GM19452 (cell line): Measurements from ENCODE around the gene PGAM2.
"Not testable (repeated sequence)": the region's sequence is repeated elsewhere in the genome, so short reads cannot be mapped to it uniquely, and the experiment has no call there.

ENCODE experiments used
- ATAC-seq: cut with Tn5 transposase; IDR thresholded peaks from one replicate; pipeline ENCODE4 v1.9.1; 2021; ENCODE audit not compliant: unreplicated experiment

PGAM2 gene

GRCh38 chr7:44052771-44053365, 12.5 kb downstream of the PGAM2 start:
- no peak for ATAC-seq

GRCh38 chr7:44051611-44052220, 13.7 kb downstream of the PGAM2 start:
- ATAC-seq = no peak

GRCh38 chr7:44050915-44051560, 14.3 kb downstream of the PGAM2 start:
- no peak for ATAC-seq

DNA sequence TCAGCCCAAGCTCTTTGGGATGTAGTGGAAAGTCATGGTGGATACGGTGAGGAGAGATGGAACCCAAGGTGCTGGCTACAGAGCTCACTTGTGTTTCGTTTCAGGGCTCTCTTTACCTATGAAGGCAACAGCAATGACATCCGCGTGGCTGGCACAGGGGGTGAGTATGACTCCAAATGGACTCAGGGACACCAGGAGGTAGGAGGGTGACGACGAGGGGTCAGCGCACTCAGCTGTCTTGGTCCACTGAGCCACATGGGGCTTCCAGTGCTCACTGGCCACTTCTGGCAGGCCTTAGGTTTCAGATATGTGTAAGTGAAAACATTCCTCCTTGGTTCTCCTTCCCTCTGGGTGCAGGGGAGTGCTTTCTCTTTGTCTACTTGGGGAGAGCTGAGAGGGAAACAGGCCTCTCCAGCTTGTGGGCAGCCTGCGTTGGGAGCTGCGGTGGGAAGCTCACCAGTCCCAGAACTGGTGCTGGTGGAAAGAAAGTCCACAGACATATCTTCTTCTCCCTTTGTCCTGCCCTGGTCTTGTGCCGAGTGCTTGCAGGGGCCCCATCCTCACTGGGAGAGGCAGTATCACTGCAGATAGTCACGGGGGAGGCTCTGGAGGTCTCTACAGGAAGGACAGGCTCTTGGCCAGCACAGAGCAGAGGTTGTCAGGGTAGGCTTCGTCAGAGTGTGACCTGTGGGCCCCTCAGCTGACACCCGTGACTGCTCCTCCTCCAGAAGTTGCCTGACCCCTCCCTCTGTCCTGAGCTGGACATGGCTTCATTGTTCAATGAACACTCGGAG, 15.0 kb downstream of the PGAM2 start:
- no peak for ATAC-seq

DNA sequence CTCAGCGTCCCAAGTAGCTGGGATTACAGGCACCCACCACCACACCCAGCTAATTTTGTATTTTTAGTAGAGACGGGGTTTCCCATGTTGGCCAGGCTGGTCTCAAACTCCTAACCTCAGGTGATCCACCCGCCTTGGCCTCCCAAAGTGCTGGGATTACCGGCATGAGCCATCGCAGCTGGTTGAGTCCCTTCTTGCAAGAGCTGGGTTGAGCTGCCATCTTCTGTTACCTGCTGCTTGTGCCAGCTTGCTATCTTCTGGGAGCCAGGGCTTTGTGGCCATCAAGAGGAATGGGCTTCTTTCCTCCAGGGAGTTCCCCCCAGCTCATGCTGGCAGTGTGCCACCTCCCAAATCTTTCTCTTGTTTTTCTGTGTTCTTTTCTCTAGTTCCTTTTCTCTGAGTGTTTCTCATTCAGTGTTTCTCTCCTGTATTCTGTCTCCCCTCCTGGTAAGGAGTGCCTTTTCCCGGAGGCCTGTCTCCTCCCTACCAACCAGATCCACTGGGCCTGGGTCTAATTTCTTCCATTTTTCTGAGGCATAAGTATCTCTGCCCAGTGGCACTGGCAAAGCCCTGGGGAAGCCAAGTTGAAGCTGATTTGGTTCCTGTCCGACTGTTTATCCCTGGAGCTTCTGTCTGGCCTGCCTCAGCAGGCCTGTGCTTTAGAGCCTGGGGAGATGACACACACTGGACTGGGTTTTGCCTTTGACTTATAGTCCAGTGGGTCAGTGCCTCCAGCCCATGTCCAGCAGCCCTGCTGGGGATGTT, 17.2 kb downstream of the PGAM2 start:
- no peak for ATAC-seq

DNA sequence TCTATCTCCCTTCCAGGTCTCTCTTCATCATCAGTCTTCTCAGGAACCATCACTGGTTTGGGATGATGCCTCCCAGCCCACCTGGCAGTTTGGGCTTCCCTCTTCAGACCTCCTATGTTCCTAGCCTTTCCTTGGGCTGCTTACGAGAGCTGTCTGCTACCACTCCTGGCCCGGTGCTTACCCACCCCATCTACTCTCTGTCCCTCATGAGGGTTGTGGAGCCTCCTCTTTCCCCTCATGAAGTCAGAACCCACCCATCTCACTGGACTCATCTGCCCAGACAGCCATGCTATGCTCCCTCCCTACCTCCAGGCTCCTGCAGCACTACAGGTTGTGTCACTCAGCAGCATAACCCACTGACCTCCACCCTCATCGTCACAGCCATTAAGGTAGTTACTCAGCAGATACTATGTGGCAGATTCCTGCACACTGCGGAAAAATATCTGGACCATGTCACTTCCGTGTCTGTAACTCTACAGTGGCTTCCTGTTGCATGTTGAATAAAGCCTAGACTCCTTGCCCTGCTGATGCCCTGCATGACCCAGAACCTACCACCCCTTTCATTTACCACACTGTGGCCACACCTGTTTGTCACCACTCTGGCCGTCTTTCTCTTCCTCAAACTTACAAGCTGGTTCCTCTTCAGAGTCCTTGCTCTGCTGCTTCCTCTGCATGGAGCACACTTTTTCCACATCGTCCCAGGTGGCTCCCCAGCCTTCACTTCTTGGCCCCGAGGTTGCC, 18.9 kb downstream of the PGAM2 start:
- ATAC-seq = peak; percentile 63

DNA sequence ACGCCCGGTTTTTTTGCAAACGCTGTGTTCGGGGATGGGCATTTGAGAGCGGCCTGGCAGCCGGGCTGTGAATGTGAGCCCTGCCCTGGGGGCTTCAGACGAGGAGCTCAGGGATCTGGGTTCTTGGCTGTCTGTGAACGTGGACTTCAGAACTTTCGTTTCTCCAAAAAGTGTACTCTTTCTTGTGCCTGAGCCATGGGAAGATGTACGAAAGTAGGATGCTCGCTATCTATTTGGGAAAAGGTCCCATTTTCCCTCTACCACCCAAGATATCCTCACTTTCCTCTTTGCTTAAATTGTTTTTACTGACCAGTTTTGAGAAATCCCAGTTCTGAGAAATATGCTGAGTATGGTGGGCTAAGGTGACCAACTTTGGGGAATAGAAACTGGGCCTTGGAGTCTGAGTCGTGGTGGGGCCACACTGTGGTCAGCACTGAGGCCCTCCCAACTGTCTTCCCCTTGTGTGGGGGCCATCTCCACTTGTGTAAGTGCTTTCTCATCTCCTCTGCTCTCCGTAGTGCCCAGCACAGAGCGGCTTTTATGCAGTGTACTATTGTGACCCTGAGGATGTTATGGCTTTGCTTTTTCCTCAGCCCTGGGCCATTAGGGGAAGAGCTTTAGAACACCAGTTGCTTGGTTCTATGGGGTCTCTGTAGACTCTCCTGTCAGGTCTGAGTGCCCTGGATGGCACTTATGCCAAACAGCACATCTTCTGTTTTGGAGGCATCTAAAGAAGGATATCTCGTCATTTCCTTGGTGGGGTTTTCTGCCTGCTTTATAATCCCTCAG, 19.9 kb downstream of the PGAM2 start:
- ATAC-seq = peak; percentile 3

DNA sequence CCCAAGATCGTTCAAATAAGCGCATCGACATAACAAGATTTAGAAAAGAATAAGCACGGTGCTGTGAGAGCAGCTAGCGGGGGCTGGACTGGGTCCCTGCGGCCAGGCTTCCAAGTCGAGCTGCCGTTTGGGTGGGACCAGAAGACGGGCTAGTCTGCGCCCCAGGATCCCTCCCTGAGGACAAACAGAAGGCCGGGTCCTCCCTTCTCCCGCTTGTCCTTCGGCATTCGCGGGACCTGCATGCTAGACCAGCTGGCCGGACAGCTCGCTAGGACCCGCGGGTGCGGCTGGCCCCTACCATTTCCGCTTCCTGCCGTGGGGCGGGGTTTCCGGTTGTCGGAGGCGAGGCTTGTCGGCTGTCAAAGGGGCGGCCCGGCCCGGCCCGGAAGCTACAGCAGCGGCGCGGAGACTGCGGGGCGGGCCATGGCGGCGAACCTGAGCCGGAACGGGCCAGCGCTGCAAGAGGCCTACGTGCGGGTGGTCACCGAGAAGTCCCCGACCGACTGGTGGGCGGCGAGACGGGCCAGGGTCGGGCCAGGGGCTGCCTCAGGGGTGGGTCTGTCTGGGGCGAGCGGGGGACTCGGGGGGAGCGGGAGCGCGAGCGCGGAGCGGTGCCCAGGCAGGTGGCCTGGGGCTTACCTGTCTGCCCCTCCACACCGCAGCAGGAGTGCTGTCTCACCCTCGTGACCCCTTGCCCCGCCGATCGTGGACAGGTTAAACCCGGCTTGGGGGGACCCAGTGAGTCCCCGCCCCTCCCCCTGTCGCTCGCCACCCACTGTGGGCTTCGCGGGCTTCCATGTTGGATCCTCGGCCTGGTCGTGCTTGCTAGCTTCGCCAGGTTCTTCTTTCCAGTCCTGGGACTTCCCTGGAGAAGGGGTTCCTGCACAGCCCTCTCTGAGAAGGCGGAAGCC, 20.8 kb downstream of the PGAM2 start, which contains the start of gene DBNL:
DBNL (plus strand) TSS at position 388 of the 911 bp plus-strand sequence; CDS start at position 424, 36 bp downstream.
- ATAC-seq = peak; percentile 72

DNA sequence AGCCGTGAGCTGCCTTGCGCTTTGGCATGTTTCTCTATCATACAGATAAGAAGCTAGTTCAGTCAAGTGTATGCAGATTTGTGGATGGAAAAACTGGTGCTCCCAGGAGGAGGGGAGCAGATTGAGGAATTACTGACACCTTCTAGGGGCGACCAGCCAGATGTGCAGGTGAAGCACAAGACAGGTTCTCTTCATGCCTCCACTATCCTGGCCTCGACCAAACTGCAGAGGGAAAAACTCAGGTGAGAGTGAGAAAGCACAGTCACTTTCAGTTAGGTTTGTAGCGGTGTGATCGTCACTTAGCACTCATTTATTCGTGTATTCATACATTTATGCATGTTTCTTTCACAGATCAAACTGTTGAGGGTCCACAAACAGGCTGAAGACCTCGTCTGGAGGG, 21.5 kb downstream of the PGAM2 start:
- ATAC-seq = no peak

DNA sequence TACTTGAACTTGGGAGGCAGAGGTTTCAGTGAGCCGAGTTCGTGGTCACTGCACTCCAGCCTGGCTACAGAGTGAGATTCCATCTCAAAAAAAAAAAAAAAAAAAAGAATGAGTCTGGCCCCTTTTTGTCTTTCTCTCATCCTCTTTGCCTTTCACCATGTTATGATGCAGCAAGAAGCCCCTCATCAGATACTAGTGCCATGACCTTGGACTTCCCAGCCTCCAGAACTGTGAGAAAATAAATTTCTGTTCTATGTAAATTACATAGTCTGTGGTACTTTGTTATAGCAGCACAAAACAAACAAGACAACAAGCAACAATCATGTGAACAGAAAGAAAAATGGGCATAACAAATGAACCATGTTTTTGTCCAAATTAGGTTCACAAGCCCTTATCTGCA, 23.1 kb downstream of the PGAM2 start:
- ATAC-seq = no peak

- ATAC-seq = peak; percentile 37
These were observed 24.9 kb downstream of the PGAM2 start for GRCh38 chr7:44040493-44040891.

- peak; percentile 3 for ATAC-seq
These were observed 25.4 kb downstream of the PGAM2 start for GRCh38 chr7:44039800-44040492.

DNA sequence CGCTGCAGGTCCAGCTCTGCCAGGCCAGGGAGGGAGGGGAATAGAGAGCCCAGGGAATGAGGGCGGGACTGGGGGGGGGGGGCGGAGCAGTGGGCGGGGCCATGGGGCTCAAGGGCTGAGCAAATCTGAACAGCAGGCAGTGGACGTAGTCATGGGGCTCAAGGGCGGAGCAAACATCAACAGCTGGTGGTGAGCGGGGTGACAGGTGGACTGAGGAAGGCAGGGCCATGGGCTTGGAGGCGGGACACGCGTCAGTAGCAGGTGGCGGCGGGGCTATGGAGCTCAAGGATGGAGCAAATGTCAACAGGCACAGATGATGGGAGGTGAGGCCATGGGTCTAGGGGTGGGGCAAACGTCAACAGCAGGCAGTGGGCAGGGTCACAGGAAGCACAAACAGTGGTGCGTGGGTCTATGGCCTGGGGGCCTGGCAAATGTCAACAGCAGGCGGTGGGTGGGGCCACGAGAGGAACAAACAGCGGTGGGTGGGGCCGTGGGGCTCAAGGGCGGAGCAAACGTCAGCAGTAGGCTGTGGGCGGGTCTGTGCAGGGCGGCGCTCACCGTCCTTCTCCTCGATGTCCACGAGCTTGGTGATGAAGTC, 26.3 kb downstream of the PGAM2 start:
- ATAC-seq = peak; percentile 62

- not testable (repeated sequence) for ATAC-seq
These were observed 26.8 kb downstream of the PGAM2 start for GRCh38 chr7:44038553-44038952.

DNA sequence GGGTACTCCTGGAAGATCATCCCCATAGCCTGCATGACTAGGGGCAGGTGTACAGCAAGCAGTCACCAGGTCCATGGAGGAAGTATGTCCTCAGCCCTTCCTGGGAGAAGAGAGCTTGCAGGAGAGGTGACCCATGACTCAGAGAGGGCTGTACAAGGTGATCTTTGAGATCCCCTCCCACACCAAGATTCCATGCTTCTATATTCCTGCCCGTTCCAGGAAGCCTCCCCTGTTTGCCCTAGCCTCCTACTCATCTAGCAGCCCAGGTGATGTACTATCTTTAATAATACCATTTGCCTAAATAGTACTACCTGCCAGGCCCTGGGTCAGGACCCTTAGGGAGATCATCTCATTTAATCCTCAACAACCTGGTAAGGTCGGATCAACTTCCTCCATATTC, 27.4 kb downstream of the PGAM2 start:
- ATAC-seq = not testable (repeated sequence)

DNA sequence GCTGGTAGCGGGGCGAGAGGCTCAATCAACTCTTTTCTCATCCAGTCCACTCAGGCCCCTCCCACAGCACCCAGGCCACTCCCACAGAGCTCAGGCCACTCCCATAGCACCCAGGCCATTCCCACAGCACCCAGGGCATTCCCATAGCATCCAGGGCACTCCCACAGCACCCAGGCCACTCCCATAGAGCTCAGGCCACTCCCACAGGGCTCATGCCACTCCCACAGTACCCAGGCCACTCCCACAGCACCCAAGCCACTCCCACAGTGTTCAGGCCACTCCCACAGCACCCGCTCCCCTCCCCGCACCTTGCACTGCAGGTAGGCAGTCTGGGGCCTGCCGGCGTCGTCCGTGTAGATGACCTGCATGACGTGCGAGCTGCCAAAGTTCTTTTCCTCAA, 29.0 kb downstream of the PGAM2 start:
- not testable (repeated sequence) for ATAC-seq
